Measurements from ENCODE around the gene FREM1. TPM values are rescaled to one million over a fixed set of nuclear protein-coding genes. Genes with fewer than 3 reads are reported as not detected.

The FREM1 gene
- total RNA-seq, 1 donor from 2014 or later = 62.9 TPM

DNA sequence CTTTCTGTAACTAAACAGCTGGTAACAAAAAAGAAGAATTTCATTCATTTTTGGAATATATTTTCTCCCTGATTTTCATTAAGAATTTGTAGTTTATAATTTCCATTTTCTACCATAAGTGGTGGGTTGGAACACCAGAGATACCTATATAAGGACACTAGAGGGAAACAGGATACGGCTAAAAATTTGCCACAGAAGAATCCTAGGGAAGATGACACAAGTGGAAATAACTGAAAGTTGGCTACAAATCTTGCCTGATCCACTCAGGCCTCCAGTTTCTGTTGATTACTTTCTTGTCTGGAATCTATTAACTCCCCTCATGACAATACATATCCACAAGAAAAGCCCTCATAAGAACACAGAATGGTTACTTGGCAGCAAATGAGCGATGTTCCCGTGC lies 46.8 kb downstream of the FREM1 start:
- Mint-ChIP-seq H3K36me3 (peaks cover 15% of the 10 kb centered on the region), H3K4me1 (peaks cover 17% of the 10 kb centered on the region), H3K27ac (no peak overlapping the region), H3K9me3 (no peaks in the 10 kb centered on the region), H3K4me3 (no peak overlapping the region), H3K27me3 (ENCODE audit: low read depth) (no peaks in the 10 kb centered on the region)
- DNase-seq (ENCODE audit: low spot score in 2 of 2, unreplicated experiment in 2 of 2) = no peak
- TF ChIP-seq, protein P1, sequence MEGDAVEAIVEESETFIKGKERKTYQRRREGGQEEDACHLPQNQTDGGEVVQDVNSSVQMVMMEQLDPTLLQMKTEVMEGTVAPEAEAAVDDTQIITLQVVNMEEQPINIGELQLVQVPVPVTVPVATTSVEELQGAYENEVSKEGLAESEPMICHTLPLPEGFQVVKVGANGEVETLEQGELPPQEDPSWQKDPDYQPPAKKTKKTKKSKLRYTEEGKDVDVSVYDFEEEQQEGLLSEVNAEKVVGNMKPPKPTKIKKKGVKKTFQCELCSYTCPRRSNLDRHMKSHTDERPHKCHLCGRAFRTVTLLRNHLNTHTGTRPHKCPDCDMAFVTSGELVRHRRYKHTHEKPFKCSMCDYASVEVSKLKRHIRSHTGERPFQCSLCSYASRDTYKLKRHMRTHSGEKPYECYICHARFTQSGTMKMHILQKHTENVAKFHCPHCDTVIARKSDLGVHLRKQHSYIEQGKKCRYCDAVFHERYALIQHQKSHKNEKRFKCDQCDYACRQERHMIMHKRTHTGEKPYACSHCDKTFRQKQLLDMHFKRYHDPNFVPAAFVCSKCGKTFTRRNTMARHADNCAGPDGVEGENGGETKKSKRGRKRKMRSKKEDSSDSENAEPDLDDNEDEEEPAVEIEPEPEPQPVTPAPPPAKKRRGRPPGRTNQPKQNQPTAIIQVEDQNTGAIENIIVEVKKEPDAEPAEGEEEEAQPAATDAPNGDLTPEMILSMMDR (IDR thresholded peaks at IDR 0.05; ENCODE audit: unreplicated experiment) = no peak

DNA sequence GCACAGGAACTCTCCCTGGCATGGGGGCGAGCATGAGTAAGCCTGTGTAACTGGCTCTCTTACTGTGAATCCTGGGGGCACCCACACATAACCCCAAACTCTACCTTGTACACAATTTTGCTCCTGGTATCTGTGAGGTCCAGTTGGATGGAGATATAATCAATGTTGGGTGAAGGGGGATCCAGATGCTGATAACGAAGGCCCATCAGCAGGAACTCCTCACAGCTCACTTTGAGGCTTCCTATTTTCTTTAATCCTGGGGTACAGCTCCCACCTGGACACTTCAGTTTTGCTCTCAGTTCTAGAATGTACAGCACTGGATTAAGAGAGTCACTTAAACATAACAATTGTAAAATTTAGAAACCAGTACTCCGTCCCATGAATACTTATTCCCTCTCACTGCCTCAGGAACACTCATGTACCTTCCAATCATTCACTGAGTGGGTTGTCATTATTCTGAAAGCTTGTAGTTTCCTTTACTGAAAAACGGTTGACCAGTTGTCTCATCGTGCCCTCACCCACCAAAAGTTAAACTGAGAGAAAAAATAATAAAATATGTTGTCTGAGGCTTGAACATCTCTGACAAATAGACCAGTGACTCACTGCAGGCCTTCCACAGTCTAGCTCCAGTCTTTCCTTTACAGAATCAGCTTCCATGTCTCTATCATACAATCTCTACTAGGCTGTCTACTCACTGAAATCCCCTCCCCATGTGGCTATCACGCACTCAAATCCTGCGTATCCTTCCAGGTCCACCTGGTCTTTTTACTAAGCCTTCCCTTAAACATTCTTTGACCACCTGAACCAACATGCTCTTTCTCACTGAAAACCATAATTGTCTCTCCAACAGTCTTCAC lies 52.6 kb downstream of the FREM1 start:
- peaks cover 26% of the 10 kb centered on the region for H3K36me3 Mint-ChIP-seq
- H3K9me3 Mint-ChIP-seq = no peaks in the 10 kb centered on the region
- H3K4me3 Mint-ChIP-seq = no peak overlapping the region
- DNase-seq (ENCODE audit: low spot score in 2 of 2, unreplicated experiment in 2 of 2) = no peak
- H3K4me1 Mint-ChIP-seq = no peaks in the 10 kb centered on the region
- H3K27ac Mint-ChIP-seq = no peak overlapping the region
- TF ChIP-seq, protein P1 (IDR thresholded peaks at IDR 0.05; ENCODE audit: unreplicated experiment) = no peak
- H3K27me3 Mint-ChIP-seq (ENCODE audit: low read depth) = no peaks in the 10 kb centered on the region

DNA sequence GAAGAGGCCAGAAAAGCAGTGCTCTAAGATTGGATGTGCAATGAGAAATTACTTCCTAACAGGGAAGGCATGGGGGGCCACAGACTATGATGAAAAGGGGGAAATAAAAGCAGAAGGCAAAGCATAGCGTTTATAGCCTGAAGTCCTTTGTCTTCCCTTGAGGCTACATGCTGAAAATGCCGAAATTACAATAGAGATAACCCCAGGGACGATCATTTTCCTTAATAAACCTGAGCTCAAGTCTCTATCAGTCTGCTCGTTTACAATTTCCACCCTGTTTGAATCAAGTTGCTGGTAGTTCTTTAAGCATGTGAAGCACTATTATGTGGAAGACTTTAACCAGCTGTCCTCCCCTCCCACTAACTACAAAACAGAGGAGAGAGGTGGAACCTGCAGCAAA lies 60.4 kb downstream of the FREM1 start:
- H3K4me3 Mint-ChIP-seq = no peak overlapping the region
- peaks cover 32% of the 10 kb centered on the region for H3K36me3 Mint-ChIP-seq
- no peak for DNase-seq (ENCODE audit: low spot score in 2 of 2, unreplicated experiment in 2 of 2)
- H3K9me3 Mint-ChIP-seq = peaks cover 7% of the 10 kb centered on the region
- H3K4me1 Mint-ChIP-seq = peaks cover 5% of the 10 kb centered on the region
- H3K27ac Mint-ChIP-seq = peak overlapping the region; percentile 17
- no peaks in the 10 kb centered on the region for H3K27me3 Mint-ChIP-seq (ENCODE audit: low read depth)
- TF ChIP-seq, protein P1 (IDR thresholded peaks at IDR 0.05; ENCODE audit: unreplicated experiment) = no peak

DNA sequence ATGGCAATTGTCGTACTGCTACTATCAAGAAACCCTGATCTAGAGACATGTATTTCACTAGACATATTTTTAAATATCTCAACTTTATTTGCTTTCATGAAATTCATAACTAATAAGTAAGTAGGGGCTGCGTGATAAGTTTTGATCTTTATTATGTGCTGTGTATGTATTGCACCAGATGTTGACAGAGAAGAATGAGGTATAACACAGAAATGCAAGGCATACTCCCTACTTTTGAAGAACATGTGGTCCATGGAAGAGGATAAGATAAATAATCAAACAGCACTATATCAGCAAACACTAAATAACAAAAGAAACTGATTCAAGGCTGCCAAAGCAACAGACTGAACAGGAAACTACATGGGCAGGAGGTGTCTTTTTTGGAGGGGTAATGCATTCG lies 60.9 kb downstream of the FREM1 start:
- Mint-ChIP-seq H3K4me3 (no peak overlapping the region), H3K27ac (no peak overlapping the region), H3K9me3 (peaks cover 7% of the 10 kb centered on the region), H3K27me3 (ENCODE audit: low read depth) (no peaks in the 10 kb centered on the region), H3K4me1 (peaks cover 5% of the 10 kb centered on the region), H3K36me3 (peaks cover 37% of the 10 kb centered on the region)
- TF ChIP-seq, protein P1 (IDR thresholded peaks at IDR 0.05; ENCODE audit: unreplicated experiment) = no peak
- no peak for DNase-seq (ENCODE audit: low spot score in 2 of 2, unreplicated experiment in 2 of 2)

DNA sequence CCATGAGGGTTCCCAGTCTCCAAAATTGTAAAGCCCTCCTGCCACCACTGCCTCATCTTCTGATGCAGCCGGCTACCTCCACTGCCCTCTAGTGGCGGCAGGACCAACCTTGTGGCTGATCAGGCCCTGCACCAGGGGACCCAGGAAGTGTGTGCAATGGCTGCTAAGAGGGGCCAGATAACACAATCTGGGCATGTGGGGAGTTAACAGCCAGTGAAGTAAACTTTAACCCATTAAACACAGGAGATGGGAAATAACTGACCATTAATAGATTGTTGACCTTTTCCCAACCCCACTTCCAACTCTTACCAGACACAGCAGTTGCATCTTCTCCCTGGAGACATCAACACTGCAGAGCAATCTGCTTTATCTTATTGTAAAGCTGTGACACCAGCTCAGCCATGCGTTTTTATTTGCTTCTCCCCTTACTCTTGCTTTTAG lies 63.3 kb downstream of the FREM1 start:
- no peak for DNase-seq (ENCODE audit: low spot score in 2 of 2, unreplicated experiment in 2 of 2)
- TF ChIP-seq, protein P1 (IDR thresholded peaks at IDR 0.05; ENCODE audit: unreplicated experiment) = peak; percentile 61
- Mint-ChIP-seq H3K27ac (no peak overlapping the region), H3K36me3 (peaks cover 51% of the 10 kb centered on the region), H3K4me1 (peaks cover 5% of the 10 kb centered on the region), H3K4me3 (no peak overlapping the region), H3K9me3 (peaks cover 7% of the 10 kb centered on the region), H3K27me3 (ENCODE audit: low read depth) (no peaks in the 10 kb centered on the region)

All from mesothelial cell of epicardium (in vitro differentiated cells).